Loucy (cell line): Measurements from ENCODE around the gene LPO.

Source experiments
- CTCF ChIP-seq: fragments of 200-600 bp; sonication (generic); conservative IDR thresholded peaks from 2 replicates; pipeline ENCODE4 v1.5.1; 2014; ENCODE audit warnings: mild to moderate bottlenecking, antibody characterized with exemption, low read length
- EZH2phosphoT487 ChIP-seq: fragments of 200-600 bp; IDR thresholded peaks from 2 replicates; pipeline ENCODE4 v1.6.1; 2018; ENCODE audit warnings: antibody characterized with exemption, mild to moderate bottlenecking, moderate library complexity, borderline replicate concordance

DNA sequence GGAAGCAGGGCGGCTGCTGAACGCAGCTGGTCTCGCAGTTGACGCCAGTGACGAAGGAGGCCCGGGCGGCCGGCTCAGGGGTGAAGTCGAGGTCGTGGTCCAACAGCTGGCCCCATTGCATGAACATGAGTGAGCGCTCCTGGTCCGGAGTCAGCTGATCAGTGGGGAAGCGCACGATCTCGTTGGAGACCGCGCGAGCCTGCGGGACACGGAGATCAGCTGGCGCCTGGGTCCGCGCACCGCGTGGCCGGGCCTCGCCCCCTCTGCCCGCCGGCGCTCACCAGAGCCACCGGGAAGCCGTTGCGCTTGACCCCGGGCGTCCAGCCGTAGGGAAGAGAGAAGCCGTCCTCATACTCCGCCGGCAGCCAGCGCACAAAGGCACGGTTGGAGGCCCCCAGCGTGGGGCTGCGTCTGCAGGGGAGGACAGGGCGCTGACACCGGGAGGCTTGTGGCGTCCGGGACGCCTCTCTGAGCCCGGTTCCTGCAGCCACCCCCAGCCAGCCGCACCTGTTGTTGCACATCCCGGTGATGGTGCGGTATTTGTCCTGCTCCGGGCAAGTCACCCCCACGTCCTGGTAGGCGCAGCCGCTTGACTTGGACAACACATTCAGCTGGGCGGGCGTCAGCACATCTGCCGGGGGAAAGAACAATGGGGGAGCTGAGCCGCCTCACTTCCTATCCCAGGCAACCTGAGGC, 40.8 kb downstream of the LPO start:
- TF ChIP-seq CTCF, result no peak
- no peak for TF ChIP-seq EZH2phosphoT487
